K562 (cell line): Measurements from ENCODE around the gene PHKB. TPM values are rescaled to one million over a fixed set of nuclear protein-coding genes. Genes with fewer than 3 reads are reported as not detected.

ENCODE experiments used
- ARHGAP35 ChIP-seq: fragments of 450-650 bp; IDR thresholded peaks from 2 replicates; pipeline ENCODE4 v1.6.1; 2018; ENCODE audit not compliant: partially characterized antibody
- ARID3A ChIP-seq: IDR thresholded peaks from 2 replicates; pipeline ENCODE4 v1.6.1; 2012; ENCODE audit warnings: low read depth, low read length, improper control_type of control experiment, borderline replicate concordance
- EZH2 ChIP-seq: IDR thresholded peaks from 2 replicates; pipeline ENCODE4 v1.6.1; 2012; ENCODE audit warnings: low read depth, mild to moderate bottlenecking, inconsistent platforms, low read length, borderline replicate concordance
- SAFB2 ChIP-seq: fragments of 200-400 bp; formaldehyde crosslinking; IDR thresholded peaks from 2 replicates; pipeline ENCODE4 v1.6.1; 2018; ENCODE audit warnings: borderline replicate concordance, low read length, low read depth, moderate library complexity; ENCODE audit not compliant: severe bottlenecking
- TAF9B ChIP-seq: fragments of 450-650 bp; IDR thresholded peaks from 2 replicates; pipeline ENCODE4 v1.6.1; 2018; ENCODE audit warnings: mild to moderate bottlenecking; ENCODE audit not compliant: partially characterized antibody
- TRIM28 ChIP-seq: fragments of 450-650 bp; IDR thresholded peaks from 2 replicates; pipeline ENCODE4 v1.6.1; 2017
- ZBTB17 ChIP-seq: fragments of 450-650 bp; formaldehyde crosslinking; IDR thresholded peaks from 2 replicates; pipeline ENCODE4 v1.4.0; 2020; ENCODE audit warnings: mild to moderate bottlenecking
- ZNF232 ChIP-seq: sonication (generic); formaldehyde crosslinking; IDR thresholded peaks from 2 replicates; pipeline ENCODE4 v1.8.0; 2022; ENCODE audit warnings: mild to moderate bottlenecking, missing genetic modification reagents
- ZNF316 ChIP-seq: fragments of 450-650 bp; IDR thresholded peaks from 2 replicates; pipeline ENCODE4 v1.6.1; 2016
- polyA plus RNA-seq, 8 experiments: library from polyadenylated mRNA; depleted of rRNA in 4 of 8; stranded (reverse) in 5 of 8; unstranded in 3 of 8; fragments of >200 nt; fragmentation: Nextera tagmentation in 2 of 8; fragmentation: Illumina TruSeq in 1 of 8; extraction: Ambion mirVana in 2 of 8; extraction: Trizol in 1 of 8; gene quantifications; 2 replicates each; pipeline versions ENCODE4 v1.2.1 to v1.2.3, GENCODE V29; 2011 to 2014; ENCODE audit warnings: inconsistent platforms in 1 of 8, missing spikeins in 1 of 8
- total RNA-seq, 7 experiments: library from RNA; depleted of rRNA in 6 of 7; stranded (reverse); fragments of >200 nt in 6 of 7; fragmentation: Illumina TruSeq in 2 of 7; extraction: Trizol in 2 of 7; gene quantifications; 2 replicates each; pipeline versions ENCODE4 v1.2.1 to v1.2.3, GENCODE V29; 2011 to 2021; ENCODE audit warnings: low replicate concordance in 1 of 7
- TF ChIP-seq, protein P1 (sequence below), 2 experiments: fragments of 450-650 bp; IDR thresholded peaks; 2 replicates each; pipeline ENCODE4 v1.6.1; 2016; ENCODE audit warnings: mild to moderate bottlenecking in 2 of 2, borderline replicate concordance in 1 of 2, low read depth in 1 of 2, moderate library complexity in 1 of 2
- TF ChIP-seq, protein P2 (sequence below): fragments of 450-650 bp; IDR thresholded peaks from 2 replicates; pipeline ENCODE4 v1.6.1; 2017; ENCODE audit warnings: antibody characterized with exemption
- TF ChIP-seq, protein P3 (sequence below), 3 experiments: fragments of 200-800 bp in 1 of 3; fragments of 250-450 bp in 1 of 3; fragments of 450-650 bp in 1 of 3; sonication (Bioruptor Pico) in 1 of 3; sonication (Bioruptor generic) in 1 of 3; formaldehyde crosslinking in 1 of 3; IDR thresholded peaks; 2 replicates each; pipeline versions ENCODE4 v1.6.1 to v1.8.0; 2016 to 2022; ENCODE audit warnings: mild to moderate bottlenecking in 2 of 3, missing genetic modification characterization in 2 of 3, missing compliant biosample characterization in 1 of 3, moderate library complexity in 1 of 3

PHKB gene
- total and polyA plus RNA-seq, 9 of the 15 experiments (the other 6 are each of a cell fraction or from before 2014, with no cell fraction given) = 24.7 to 92.3 (median 67.0) TPM

DNA sequence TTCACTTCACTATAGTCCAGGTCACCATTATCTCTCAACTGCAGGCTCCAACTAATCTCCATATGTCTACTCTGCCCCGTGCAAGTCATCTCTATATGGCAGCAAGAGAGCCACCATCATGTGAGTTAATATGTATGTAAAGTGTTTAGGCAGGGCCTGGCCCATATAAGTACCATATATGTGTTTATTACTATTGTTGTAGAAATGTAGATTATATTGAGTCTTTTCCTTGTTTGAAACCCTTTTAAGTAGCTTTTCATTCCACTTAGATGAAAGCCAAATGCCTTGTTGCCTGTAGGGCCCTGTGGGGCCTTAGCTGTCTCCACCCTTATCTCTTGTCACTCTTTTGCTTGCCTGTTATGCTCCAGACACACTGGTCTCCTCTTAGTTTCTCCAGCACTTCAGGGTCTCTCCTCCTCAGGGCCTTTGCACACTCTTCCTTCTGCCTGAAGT is 164.0 kb downstream of the PHKB start (continued):
- TF ChIP-seq, protein P1, sequence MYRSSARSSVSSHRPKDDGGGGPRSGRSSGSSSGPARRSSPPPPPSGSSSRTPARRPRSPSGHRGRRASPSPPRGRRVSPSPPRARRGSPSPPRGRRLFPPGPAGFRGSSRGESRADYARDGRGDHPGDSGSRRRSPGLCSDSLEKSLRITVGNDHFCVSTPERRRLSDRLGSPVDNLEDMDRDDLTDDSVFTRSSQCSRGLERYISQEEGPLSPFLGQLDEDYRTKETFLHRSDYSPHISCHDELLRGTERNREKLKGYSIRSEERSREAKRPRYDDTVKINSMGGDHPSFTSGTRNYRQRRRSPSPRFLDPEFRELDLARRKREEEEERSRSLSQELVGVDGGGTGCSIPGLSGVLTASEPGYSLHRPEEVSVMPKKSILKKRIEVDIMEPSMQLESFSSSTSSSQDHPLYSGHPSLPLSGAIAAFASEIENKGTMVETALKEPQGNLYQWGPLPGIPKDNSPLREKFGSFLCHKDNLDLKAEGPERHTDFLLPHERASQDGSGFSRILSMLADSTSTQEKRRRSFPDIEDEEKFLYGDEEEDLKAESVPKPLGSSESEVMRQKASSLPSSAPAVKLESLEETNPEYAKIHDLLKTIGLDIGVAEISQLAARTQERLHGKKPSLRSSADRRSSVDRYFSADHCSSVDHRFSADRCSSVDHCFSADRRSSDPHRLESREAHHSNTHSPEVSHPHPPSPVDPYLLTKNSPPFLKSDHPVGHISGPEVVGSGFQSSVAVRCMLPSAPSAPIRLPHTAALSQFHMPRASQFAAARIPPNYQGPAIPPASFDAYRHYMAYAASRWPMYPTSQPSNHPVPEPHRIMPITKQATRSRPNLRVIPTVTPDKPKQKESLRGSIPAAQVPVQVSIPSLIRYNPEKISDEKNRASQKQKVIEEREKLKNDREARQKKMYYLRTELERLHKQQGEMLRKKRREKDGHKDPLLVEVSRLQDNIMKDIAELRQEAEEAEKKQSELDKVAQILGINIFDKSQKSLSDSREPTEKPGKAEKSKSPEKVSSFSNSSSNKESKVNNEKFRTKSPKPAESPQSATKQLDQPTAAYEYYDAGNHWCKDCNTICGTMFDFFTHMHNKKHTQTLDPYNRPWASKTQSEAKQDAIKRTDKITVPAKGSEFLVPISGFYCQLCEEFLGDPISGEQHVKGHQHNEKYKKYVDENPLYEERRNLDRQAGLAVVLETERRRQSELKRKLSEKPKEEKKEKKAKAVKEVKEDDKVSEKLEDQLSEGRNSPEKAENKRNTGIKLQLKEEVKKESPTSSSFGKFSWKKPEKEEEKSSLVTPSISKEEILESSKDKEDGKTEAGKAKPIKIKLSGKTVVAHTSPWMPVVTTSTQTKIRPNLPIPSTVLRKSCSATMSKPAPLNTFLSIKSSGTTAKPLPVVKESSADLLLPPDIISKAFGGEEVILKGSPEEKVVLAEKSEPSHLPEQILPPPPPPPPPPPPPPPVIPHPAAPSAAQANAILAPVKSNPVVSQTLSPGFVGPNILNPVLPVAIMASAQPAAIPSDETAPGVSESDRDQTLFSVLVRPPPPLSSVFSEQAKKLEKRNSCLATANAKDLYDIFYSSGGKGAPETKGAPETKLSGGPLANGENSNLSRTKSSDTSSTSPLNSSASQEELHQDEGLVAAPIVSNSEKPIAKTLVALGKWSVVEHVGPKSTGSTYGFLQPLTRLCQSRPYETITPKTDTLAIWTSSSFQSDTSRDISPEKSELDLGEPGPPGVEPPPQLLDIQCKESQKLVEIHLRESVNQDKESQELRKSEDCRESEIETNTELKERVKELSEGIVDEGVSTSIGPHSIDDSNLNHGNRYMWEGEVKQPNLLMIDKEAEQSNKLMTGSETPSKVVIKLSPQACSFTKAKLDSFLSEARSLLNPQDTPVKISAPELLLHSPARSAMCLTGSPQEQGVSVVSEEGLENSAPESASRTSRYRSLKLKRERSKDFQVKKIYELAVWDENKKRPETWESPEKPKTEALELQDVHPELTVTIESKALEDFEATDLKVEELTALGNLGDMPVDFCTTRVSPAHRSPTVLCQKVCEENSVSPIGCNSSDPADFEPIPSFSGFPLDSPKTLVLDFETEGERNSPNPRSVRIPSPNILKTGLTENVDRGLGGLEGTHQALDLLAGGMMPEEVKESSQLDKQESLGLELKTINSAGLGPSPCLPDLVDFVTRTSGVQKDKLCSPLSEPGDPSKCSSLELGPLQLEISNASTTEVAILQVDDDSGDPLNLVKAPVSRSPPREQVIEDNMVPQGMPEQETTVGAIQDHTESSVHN (IDR thresholded peaks at IDR 0.05; ENCODE audit: borderline replicate concordance in 1 of 2, low read depth in 1 of 2) = no peak
- no peak for TF ChIP-seq ARHGAP35
- TF ChIP-seq EZH2 = no peak
- peak; percentile 52 for TF ChIP-seq TAF9B
- TF ChIP-seq ZBTB17 = 0 out of 2 replicates have a peak, but pooled peaks have one; percentile 32
- TF ChIP-seq, protein P2, sequence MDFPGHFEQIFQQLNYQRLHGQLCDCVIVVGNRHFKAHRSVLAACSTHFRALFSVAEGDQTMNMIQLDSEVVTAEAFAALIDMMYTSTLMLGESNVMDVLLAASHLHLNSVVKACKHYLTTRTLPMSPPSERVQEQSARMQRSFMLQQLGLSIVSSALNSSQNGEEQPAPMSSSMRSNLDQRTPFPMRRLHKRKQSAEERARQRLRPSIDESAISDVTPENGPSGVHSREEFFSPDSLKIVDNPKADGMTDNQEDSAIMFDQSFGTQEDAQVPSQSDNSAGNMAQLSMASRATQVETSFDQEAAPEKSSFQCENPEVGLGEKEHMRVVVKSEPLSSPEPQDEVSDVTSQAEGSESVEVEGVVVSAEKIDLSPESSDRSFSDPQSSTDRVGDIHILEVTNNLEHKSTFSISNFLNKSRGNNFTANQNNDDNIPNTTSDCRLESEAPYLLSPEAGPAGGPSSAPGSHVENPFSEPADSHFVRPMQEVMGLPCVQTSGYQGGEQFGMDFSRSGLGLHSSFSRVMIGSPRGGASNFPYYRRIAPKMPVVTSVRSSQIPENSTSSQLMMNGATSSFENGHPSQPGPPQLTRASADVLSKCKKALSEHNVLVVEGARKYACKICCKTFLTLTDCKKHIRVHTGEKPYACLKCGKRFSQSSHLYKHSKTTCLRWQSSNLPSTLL = no peak
- peak; percentile 75 for TF ChIP-seq ZNF316
- TF ChIP-seq, protein P3, sequence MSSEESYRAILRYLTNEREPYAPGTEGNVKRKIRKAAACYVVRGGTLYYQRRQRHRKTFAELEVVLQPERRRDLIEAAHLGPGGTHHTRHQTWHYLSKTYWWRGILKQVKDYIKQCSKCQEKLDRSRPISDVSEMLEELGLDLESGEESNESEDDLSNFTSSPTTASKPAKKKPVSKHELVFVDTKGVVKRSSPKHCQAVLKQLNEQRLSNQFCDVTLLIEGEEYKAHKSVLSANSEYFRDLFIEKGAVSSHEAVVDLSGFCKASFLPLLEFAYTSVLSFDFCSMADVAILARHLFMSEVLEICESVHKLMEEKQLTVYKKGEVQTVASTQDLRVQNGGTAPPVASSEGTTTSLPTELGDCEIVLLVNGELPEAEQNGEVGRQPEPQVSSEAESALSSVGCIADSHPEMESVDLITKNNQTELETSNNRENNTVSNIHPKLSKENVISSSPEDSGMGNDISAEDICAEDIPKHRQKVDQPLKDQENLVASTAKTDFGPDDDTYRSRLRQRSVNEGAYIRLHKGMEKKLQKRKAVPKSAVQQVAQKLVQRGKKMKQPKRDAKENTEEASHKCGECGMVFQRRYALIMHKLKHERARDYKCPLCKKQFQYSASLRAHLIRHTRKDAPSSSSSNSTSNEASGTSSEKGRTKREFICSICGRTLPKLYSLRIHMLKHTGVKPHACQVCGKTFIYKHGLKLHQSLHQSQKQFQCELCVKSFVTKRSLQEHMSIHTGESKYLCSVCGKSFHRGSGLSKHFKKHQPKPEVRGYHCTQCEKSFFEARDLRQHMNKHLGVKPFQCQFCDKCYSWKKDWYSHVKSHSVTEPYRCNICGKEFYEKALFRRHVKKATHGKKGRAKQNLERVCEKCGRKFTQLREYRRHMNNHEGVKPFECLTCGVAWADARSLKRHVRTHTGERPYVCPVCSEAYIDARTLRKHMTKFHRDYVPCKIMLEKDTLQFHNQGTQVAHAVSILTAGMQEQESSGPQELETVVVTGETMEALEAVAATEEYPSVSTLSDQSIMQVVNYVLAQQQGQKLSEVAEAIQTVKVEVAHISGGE (CRISPR knock-in tag; IDR thresholded peaks at IDR 0.05) = peak in 1 of 3 experiments; percentile 45; a peak in 1 of 6 replicates
- no peak for TF ChIP-seq ARID3A
- no peak for TF ChIP-seq SAFB2
- TF ChIP-seq TRIM28 = peak; percentile 45; the same call in 1 of the 2 replicates
- TF ChIP-seq ZNF232 (CRISPR knock-in tag) = no peak
